ENCODE results near the gene RBM15.
A peak's percentile ranks its signal among the peaks of the same experiment; 100 is the strongest.

Gene RBM15

GRCh38 chr1:110321846-110322245, 17.3 kb upstream of the RBM15 start:
- DNase-seq = no peak

- DNase-seq = no peak
Measured at GRCh38 chr1:110324667-110325066, 14.5 kb upstream of the RBM15 start.

GRCh38 chr1:110326826-110327225, 12.4 kb upstream of the RBM15 start:
- no peak for DNase-seq

GRCh38 chr1:110328274-110328673, 10.9 kb upstream of the RBM15 start:
- DNase-seq = no peak

GRCh38 chr1:110328700-110329099, 10.5 kb upstream of the RBM15 start:
- DNase-seq = no peak

- DNase-seq = no peak
Measured at GRCh38 chr1:110335265-110335664, 3.9 kb upstream of the RBM15 start.

- DNase-seq = no peak
Measured at GRCh38 chr1:110336300-110337039, 2.7 kb upstream of the RBM15 start.

- DNase-seq = peak; percentile 37
Measured at GRCh38 chr1:110337704-110338308, 1.4 kb upstream of the RBM15 start.

GRCh38 chr1:110338309-110338885, 780 bp upstream of the RBM15 start:
- peak; percentile 89 for DNase-seq

- DNase-seq = no peak
Measured at GRCh38 chr1:110339407-110340206, 430 bp downstream of the RBM15 start.

GRCh38 chr1:110340207-110340468, 961 bp downstream of the RBM15 start:
- no peak for DNase-seq

GRCh38 chr1:110341146-110341871, 2.1 kb downstream of the RBM15 start:
- DNase-seq = no peak

GRCh38 chr1:110341872-110342331, 2.7 kb downstream of the RBM15 start:
- DNase-seq = no peak

- no peak for DNase-seq
Measured at GRCh38 chr1:110343249-110343648, 4.1 kb downstream of the RBM15 start.

- no peak for DNase-seq
Measured at GRCh38 chr1:110344152-110344551, 5.0 kb downstream of the RBM15 start.

GRCh38 chr1:110345480-110345879, 6.3 kb downstream of the RBM15 start:
- no peak for DNase-seq

- DNase-seq = no peak
Measured at GRCh38 chr1:110346690-110347089, 7.5 kb downstream of the RBM15 start.

- DNase-seq = no peak
Measured at GRCh38 chr1:110347182-110347893, 8.2 kb downstream of the RBM15 start.

GRCh38 chr1:110348050-110348449, 8.9 kb downstream of the RBM15 start:
- DNase-seq = no peak

GRCh38 chr1:110348771-110349170, 9.6 kb downstream of the RBM15 start:
- DNase-seq = no peak

GRCh38 chr1:110350360-110350759, 11.2 kb downstream of the RBM15 start:
- no peak for DNase-seq

GRCh38 chr1:110355321-110355720, 16.1 kb downstream of the RBM15 start:
- DNase-seq = no peak
